ENCODE data around the gene SORBS1.

Gene SORBS1

DNA sequence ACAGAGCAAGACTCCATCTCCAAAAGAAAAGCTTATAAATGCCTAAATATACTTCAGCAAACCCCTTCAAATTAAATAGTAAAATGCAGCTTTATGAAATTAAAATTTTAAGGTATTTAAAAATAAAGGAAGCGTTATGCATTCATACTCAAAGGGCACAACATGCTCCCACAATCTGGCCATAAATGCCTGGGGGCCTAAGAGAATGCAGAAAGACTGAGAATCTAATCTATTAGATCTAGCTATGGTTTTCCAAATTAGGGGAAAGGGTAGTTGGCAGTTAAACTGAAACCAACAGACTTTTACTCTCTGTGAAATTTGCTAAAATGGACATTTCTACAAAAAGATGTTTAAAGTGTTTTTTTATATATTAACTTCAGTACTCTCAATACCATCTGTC lies 40.6 kb downstream of the SORBS1 start:
- POLR2A ChIA-PET: no interaction called here
- Histone ChIP-seq H3K4me3 (ENCODE audit: low read depth, low read length) (no peak overlapping the region), H3K4me1 (ENCODE audit: control insufficient read depth, insufficient read depth, low read length) (no peaks in the 10 kb centered on the region; the same call in 1 of the 2 replicates), H3K27ac (ENCODE audit: extremely low read depth, low read depth, low read length) (no peak overlapping the region), H3K36me3 (ENCODE audit: control insufficient read depth in 2 of 2, insufficient read depth in 1 of 2, low read length in 2 of 2) (no peaks in the 10 kb centered on the region), H3K9me3 (ENCODE audit: control insufficient read depth, insufficient read depth, low read depth, low read length) (no peaks in the 10 kb centered on the region)
- CTCF ChIA-PET: interaction anchor here (0.9 to 1.7 kb wide), 2 partner anchors 90 to 146 kb away, joined by 3 to 4 read pairs; no protein-coding TSS in a partner anchor
- TF ChIP-seq, protein P1, sequence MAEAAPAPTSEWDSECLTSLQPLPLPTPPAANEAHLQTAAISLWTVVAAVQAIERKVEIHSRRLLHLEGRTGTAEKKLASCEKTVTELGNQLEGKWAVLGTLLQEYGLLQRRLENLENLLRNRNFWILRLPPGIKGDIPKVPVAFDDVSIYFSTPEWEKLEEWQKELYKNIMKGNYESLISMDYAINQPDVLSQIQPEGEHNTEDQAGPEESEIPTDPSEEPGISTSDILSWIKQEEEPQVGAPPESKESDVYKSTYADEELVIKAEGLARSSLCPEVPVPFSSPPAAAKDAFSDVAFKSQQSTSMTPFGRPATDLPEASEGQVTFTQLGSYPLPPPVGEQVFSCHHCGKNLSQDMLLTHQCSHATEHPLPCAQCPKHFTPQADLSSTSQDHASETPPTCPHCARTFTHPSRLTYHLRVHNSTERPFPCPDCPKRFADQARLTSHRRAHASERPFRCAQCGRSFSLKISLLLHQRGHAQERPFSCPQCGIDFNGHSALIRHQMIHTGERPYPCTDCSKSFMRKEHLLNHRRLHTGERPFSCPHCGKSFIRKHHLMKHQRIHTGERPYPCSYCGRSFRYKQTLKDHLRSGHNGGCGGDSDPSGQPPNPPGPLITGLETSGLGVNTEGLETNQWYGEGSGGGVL (tag by site-specific recombination; IDR thresholded peaks at IDR 0.05): no peak

DNA sequence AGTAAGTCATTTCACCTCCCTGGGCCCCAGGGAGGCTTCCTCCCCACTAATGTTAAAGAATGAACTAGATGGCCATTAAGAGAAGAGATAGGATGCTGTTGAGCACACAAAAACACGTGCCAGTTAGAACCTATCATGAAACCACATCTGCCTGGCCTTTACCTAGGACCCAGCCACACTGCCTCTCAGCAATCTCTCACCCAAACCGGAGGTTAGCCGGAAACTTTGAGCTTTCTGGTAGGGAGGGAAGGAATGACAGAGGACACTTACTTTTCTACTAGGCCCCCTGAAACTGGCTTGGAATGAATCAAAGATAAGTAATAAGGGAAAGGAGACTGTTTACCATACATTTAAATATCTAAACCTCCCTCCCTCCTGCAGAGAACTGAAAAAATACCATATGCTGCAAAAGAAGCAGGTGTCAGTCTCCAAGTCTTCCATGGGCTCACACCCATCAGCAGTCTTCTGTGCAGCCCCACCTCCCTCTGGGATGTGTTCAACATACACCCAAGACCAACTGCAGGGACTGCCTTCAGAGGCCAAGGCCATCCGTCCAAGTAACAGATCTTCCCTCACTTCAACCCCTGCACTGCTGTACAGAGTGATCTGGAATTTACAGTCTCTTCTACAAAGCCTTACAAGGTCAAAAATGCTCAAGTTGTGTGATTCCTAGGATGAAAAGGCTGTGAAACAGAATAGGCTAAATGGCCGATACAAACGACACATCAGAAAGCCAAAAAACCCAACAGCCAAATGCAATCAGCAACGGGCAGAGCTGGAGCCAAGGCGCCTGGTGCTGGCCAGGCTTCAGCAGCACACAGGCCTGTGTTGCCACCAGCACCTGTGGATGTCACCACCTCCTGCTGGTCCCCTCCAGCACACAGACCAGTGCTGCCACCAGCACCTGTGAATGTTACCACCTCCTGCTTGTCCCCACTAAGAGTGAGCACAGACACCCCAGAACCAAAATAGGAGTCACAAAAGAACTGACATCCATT lies 42.4 kb downstream of the SORBS1 start:
- H3K9me3 ChIP-seq (ENCODE audit: control insufficient read depth, insufficient read depth, low read depth, low read length): no peaks in the 10 kb centered on the region
- H3K27ac ChIP-seq (ENCODE audit: extremely low read depth, low read depth, low read length): no peak overlapping the region
- no peaks in the 10 kb centered on the region for H3K36me3 ChIP-seq (ENCODE audit: control insufficient read depth in 2 of 2, insufficient read depth in 1 of 2, low read length in 2 of 2)
- TF ChIP-seq ZNF426 (tag by site-specific recombination; IDR thresholded peaks at IDR 0.05) (no peak), RBAK (tag by site-specific recombination; IDR thresholded peaks at IDR 0.05) (no peak), ZNF626 (tag by site-specific recombination; IDR thresholded peaks at IDR 0.05) (no peak), ZNF621 (tag by site-specific recombination; IDR thresholded peaks at IDR 0.05) (no peak), ZNF16 (tag by site-specific recombination; IDR thresholded peaks at IDR 0.05; ENCODE audit: low read depth) (no peak), ZNF138 (tag by site-specific recombination; IDR thresholded peaks at IDR 0.05; ENCODE audit: borderline replicate concordance) (no peak), ZNF560 (tag by site-specific recombination; IDR thresholded peaks at IDR 0.05; ENCODE audit: borderline replicate concordance) (no peak), ZNF600 (tag by site-specific recombination; IDR thresholded peaks at IDR 0.05) (peak; percentile 45; the same call in 1 of the 2 replicates), ZNF155 (tag by site-specific recombination; IDR thresholded peaks at IDR 0.05) (no peak), SCRT1 (tag by site-specific recombination; IDR thresholded peaks at IDR 0.05; ENCODE audit: borderline replicate concordance) (peak; percentile 50; the same call in 1 of the 2 replicates), SCRT2 (tag by site-specific recombination; IDR thresholded peaks at IDR 0.05) (peak; percentile 26; the same call in 1 of the 2 replicates), ZNF24 (tag by site-specific recombination; IDR thresholded peaks at IDR 0.05) (no peak), SALL2 (tag by site-specific recombination; IDR thresholded peaks at IDR 0.05; ENCODE audit: borderline replicate concordance) (no peak)
- TF ChIP-seq, protein P2, sequence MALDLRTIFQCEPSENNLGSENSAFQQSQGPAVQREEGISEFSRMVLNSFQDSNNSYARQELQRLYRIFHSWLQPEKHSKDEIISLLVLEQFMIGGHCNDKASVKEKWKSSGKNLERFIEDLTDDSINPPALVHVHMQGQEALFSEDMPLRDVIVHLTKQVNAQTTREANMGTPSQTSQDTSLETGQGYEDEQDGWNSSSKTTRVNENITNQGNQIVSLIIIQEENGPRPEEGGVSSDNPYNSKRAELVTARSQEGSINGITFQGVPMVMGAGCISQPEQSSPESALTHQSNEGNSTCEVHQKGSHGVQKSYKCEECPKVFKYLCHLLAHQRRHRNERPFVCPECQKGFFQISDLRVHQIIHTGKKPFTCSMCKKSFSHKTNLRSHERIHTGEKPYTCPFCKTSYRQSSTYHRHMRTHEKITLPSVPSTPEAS (tag by site-specific recombination; IDR thresholded peaks at IDR 0.05): no peak
- ChIA-PET POLR2A (no interaction called here), CTCF (no interaction called here)
- H3K4me3 ChIP-seq (ENCODE audit: low read depth, low read length): no peak overlapping the region
- H3K4me1 ChIP-seq (ENCODE audit: control insufficient read depth, insufficient read depth, low read length): no peaks in the 10 kb centered on the region; the same call in 1 of the 2 replicates

DNA sequence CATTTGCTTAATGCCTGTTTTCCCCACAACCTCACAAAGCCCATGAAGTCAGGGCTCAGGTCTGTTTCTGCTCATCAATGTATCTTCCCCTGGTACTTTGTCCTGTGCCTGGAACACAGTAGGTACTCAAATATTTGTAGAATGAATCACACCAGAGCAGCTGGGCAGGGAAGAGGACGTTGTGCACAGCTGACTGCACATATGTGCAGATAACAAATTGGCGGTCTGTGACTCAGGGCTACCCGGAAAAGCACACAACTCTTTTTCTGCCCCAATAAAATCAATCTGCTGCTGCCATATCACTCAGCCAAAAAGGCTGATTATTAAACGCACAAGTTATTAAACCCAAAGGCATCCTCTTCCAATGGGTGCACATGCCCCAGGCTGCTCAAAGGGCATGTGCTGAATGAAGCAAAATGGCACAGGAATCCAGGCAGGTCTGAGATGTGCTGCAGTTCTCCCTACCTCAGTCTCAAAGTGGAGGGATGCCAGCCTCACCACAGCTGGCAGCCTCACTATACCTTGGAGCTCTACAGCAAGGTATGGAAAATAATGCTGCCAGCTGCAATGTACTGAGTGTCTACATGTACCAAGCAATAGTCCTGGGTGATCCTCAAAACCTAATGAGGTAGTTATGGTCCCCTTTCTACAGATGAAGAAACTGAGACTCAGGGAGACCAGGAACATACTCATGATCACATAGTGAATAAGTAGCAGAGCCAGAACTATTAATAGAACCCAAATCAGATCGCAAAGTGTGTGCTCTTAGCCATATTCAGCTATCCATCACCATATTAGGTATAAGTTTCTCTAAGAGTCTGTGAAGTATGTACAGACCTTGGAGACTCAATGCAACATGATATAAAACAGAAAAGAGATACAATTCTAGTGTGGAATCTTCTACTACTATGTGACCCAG lies 43.4 kb downstream of the SORBS1 start:
- no peak overlapping the region for H3K27ac ChIP-seq (ENCODE audit: extremely low read depth, low read depth, low read length)
- CTCF ChIA-PET: interaction anchor here (0.6 kb wide), 1 partner anchor 12 kb away, joined by 3 read pairs; no protein-coding TSS in a partner anchor
- H3K36me3 ChIP-seq (ENCODE audit: control insufficient read depth in 2 of 2, insufficient read depth in 1 of 2, low read length in 2 of 2): no peaks in the 10 kb centered on the region
- H3K4me3 ChIP-seq (ENCODE audit: low read depth, low read length): no peak overlapping the region
- no peaks in the 10 kb centered on the region; the same call in 1 of the 2 replicates for H3K4me1 ChIP-seq (ENCODE audit: control insufficient read depth, insufficient read depth, low read length)
- no peaks in the 10 kb centered on the region for H3K9me3 ChIP-seq (ENCODE audit: control insufficient read depth, insufficient read depth, low read depth, low read length)
- POLR2A ChIA-PET: no interaction called here
- TF ChIP-seq ZNF629 (tag by site-specific recombination; IDR thresholded peaks at IDR 0.05): peak; percentile 46
- no peak for TF ChIP-seq ZNF19 (tag by site-specific recombination; IDR thresholded peaks at IDR 0.05; ENCODE audit: low read depth)
- TF ChIP-seq, protein P3, sequence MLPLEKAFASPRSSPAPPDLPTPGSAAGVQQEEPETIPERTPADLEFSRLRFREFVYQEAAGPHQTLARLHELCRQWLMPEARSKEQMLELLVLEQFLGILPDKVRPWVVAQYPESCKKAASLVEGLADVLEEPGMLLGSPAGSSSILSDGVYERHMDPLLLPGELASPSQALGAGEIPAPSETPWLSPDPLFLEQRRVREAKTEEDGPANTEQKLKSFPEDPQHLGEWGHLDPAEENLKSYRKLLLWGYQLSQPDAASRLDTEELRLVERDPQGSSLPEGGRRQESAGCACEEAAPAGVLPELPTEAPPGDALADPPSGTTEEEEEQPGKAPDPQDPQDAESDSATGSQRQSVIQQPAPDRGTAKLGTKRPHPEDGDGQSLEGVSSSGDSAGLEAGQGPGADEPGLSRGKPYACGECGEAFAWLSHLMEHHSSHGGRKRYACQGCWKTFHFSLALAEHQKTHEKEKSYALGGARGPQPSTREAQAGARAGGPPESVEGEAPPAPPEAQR (tag by site-specific recombination; IDR thresholded peaks at IDR 0.05): no peak
- TF ChIP-seq FEZF1 (tag by site-specific recombination; IDR thresholded peaks at IDR 0.05): peak; percentile 69
- TF ChIP-seq, protein P4, sequence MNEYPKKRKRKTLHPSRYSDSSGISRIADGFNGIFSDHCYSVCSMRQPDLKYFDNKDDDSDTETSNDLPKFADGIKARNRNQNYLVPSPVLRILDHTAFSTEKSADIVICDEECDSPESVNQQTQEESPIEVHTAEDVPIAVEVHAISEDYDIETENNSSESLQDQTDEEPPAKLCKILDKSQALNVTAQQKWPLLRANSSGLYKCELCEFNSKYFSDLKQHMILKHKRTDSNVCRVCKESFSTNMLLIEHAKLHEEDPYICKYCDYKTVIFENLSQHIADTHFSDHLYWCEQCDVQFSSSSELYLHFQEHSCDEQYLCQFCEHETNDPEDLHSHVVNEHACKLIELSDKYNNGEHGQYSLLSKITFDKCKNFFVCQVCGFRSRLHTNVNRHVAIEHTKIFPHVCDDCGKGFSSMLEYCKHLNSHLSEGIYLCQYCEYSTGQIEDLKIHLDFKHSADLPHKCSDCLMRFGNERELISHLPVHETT (tag by site-specific recombination; IDR thresholded peaks at IDR 0.05): no peak
- TF ChIP-seq ZNF423 (tag by site-specific recombination; IDR thresholded peaks at IDR 0.05): no peak

Data from HEK293 (cell line).